Natural killer cell treated with Interleukin-12 subunit alpha and Interleukin-12 subunit beta and Interleukin-15 and Interleukin-18, amount 100 ng/mL, for 72 hours (primary cell): ENCODE measurements around the gene CELF3. TPM values are rescaled to one million over a fixed set of nuclear protein-coding genes. Genes with fewer than 3 reads are reported as not detected.
"Not testable (repeated sequence)": the region's sequence is repeated elsewhere in the genome, so short reads cannot be mapped to it uniquely, and the experiment has no call there.

Experiments used
- ATAC-seq, 2 donors: fragments of 150-1000 bp; cut with Tn5 transposase in 1 of 2; sonication (Bioruptor Pico), chemical (Tn5 transposase) in 1 of 2; 2 replicates each; pipeline ENCODE4 v1.10.0; 2021
- DNase-seq: peaks from one replicate; pipeline ENCODE4 v3.0.0; 2022; ENCODE audit warnings: low spot score
- H3K27ac Mint-ChIP-seq, 2 donors: 1 replicate in 1 of 2; 2 replicates in 1 of 2; pipeline ENCODE4 v1.8.0; 2022; ENCODE audit warnings: mixed read lengths in 2 of 2, mild to moderate bottlenecking in 1 of 2, moderate library complexity in 1 of 2
- H3K27me3 Mint-ChIP-seq, 2 donors: 1 replicate in 1 of 2; 2 replicates in 1 of 2; pipeline ENCODE4 v1.8.0; 2022; ENCODE audit warnings: mixed read lengths in 2 of 2
- H3K36me3 Mint-ChIP-seq: one replicate; pipeline ENCODE4 v1.8.0; 2022; ENCODE audit warnings: mixed read lengths
- H3K4me1 Mint-ChIP-seq, 2 donors: 1 replicate in 1 of 2; 2 replicates in 1 of 2; pipeline ENCODE4 v1.8.0; 2022; ENCODE audit warnings: low read depth in 2 of 2, mixed read lengths in 2 of 2, mild to moderate bottlenecking in 1 of 2
- H3K4me3 Mint-ChIP-seq: one replicate; pipeline ENCODE4 v1.8.0; 2022; ENCODE audit warnings: mixed read lengths
- H3K9me3 Mint-ChIP-seq: 2 replicates; pipeline ENCODE4 v1.8.0; 2022; ENCODE audit warnings: mixed read lengths
- total RNA-seq, 2 donors: library from RNA; stranded (reverse); gene quantifications; one replicate each; pipeline ENCODE4 v1.2.3, GENCODE V29; 2022

Gene CELF3
- total RNA-seq, 2 donors from 2014 or later = not detected

DNA sequence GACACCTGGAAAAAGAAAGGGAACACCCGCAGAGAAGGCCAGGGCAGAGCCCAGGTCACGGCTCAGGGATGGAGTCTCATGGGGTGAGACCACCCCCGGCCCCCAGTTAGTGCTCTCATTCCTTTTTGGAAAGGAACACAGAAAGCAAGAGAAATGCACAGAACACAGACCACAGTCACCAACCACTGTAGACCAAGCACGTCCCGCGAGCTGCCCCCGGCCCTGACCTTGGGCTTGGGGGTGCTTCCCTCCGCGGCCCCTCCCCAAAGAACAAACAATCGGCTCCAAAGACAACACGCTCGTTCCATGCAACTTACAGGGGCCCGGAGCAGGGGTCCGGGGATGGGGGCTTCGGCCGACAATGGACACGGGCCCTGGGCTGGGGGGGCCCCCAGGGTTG lies 12.8 kb downstream of the CELF3 start:
- Mint-ChIP-seq H3K27ac (no peak overlapping the region), H3K4me1 (peaks cover 6 to 7% of the 10 kb centered on the region in 2 donors), H3K9me3 (no peaks in the 10 kb centered on the region), H3K4me3 (no peak overlapping the region), H3K27me3 (no peaks in the 10 kb centered on the region), H3K36me3 (peaks cover 16% of the 10 kb centered on the region)
- ATAC-seq (no peak), DNase-seq (no peak)

DNA sequence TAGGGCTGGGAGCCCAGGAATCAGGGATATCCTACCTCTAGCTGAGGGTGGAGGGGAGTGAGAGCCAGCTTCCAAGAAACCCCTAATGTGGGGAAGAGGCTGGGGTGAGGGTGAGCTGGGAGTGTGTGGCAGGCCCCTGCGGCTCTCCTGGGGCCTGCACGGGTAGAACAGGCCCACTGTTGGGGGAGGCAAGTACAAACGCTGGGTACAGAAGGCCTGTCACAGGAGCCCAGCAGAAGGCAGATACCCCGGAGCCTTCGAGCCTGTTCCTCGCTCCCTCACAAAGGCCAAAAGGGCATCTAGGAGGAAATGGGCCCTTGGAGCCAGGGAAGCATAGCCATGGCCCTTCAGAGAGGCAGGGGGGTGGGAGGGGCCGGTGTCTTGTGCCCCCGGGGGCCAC lies 13.7 kb downstream of the CELF3 start:
- no peaks in the 10 kb centered on the region for H3K9me3 Mint-ChIP-seq
- H3K27ac Mint-ChIP-seq = no peak overlapping the region
- H3K27me3 Mint-ChIP-seq = no peaks in the 10 kb centered on the region
- H3K36me3 Mint-ChIP-seq = peaks cover 16% of the 10 kb centered on the region
- peaks cover 6 to 7% of the 10 kb centered on the region in 2 donors for H3K4me1 Mint-ChIP-seq
- H3K4me3 Mint-ChIP-seq = no peak overlapping the region
- ATAC-seq (no peak), DNase-seq (no peak)

DNA sequence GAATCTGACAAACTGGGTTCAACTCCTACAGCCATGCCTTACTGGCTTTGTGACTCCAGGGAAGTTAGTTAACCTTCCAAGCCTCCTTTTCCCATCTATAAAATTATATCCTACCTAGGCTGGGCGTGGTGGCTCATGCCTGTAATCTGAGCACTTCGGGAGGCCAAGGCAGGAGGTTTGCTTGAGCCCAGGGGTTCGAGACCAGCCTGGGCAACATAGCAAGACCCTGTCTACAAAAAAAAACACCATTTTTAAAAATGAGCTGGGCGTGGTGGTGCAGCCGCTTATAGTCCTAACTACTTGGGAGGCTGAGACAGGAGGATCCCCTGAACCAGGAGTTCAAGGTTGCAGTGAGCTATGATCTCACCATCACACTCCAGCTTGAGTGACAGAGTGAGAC lies 15.1 kb downstream of the CELF3 start:
- Mint-ChIP-seq H3K36me3 (peaks cover 16% of the 10 kb centered on the region), H3K27ac (no peak overlapping the region), H3K4me1 (peaks cover 5 to 6% of the 10 kb centered on the region in 2 donors), H3K4me3 (no peak overlapping the region), H3K27me3 (no peaks in the 10 kb centered on the region), H3K9me3 (no peaks in the 10 kb centered on the region)
- ATAC-seq = no peak
- no peak for DNase-seq

DNA sequence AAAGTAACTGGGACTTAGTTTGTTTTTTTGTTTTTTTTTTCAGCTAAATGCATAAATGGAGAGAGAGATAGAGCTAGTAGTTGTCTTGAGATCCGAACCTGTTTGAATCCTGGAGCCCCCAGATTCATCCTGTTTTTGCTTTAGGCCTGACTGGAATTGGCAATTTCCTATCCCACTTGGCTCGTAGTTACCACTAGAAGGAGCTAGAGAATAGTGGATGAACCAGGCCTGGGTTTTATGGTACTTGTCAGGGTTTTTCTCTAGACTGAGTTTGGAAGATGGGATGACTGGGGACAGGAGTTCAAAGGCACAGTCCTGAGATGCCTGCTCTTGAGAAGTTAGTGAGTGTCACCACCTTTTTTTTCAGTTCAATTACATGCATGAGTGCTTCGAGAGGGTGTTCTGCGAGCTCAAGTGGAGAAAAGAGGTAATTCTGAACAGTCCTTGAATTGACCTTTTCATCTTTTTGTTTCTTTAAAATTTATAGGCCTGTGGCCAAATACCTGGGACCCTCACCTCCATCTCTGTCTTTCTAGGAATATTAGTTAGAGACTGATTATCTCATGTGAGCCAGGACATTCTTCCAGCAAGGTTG lies 23.4 kb downstream of the CELF3 start:
- DNase-seq (no peak), ATAC-seq (no peak)
- Mint-ChIP-seq H3K4me3 (no peak overlapping the region), H3K27ac (no peak overlapping the region), H3K9me3 (no peaks in the 10 kb centered on the region), H3K4me1 (no peaks in the 10 kb centered on the region), H3K27me3 (no peaks in the 10 kb centered on the region), H3K36me3 (peaks cover 12% of the 10 kb centered on the region)

- Mint-ChIP-seq H3K4me3 (no peak overlapping the region), H3K27ac (no peak overlapping the region), H3K9me3 (no peaks in the 10 kb centered on the region), H3K36me3 (peaks cover 12% of the 10 kb centered on the region), H3K27me3 (no peaks in the 10 kb centered on the region), H3K4me1 (no peaks in the 10 kb centered on the region)
- no peak for ATAC-seq
- no peak for DNase-seq
Measured at GRCh38 chr1:151692226-151692625, 24.4 kb downstream of the CELF3 start.

DNA sequence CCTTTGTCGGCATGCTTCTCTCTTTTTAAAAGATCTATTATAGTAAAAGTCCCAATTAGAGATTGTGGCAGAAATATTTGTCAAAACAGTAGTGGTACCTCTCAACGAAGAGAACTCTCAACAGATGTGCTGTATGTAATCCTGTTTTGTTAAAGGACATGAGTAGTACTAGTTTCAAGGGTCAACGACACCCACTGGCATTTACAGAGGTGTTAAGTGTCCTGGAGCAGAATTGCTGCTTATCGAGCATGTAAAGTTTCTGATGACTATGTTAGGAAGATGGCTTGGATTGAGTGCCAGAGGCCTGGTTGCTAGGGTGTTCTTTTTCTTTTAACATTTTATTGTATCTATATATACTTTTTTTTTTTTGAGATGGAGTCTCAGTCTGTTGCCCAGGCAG lies 27.1 kb downstream of the CELF3 start:
- no peaks in the 10 kb centered on the region for H3K27me3 Mint-ChIP-seq
- no peak for DNase-seq
- no peak overlapping the region for H3K27ac Mint-ChIP-seq
- no peak for ATAC-seq
- H3K9me3 Mint-ChIP-seq = no peaks in the 10 kb centered on the region
- no peaks in the 10 kb centered on the region for H3K4me1 Mint-ChIP-seq
- peaks cover 12% of the 10 kb centered on the region for H3K36me3 Mint-ChIP-seq
- no peak overlapping the region for H3K4me3 Mint-ChIP-seq

GRCh38 chr1:151686561-151686960 lies 30.0 kb downstream of the CELF3 start:
- DNase-seq (no peak), ATAC-seq (no peak)
- H3K4me1 Mint-ChIP-seq = no peaks in the 10 kb centered on the region
- H3K4me3 Mint-ChIP-seq = no peak overlapping the region
- peaks cover 2% of the 10 kb centered on the region for H3K36me3 Mint-ChIP-seq
- no peaks in the 10 kb centered on the region for H3K9me3 Mint-ChIP-seq
- no peak overlapping the region for H3K27ac Mint-ChIP-seq
- H3K27me3 Mint-ChIP-seq = no peaks in the 10 kb centered on the region

- Mint-ChIP-seq H3K4me1 (no peaks in the 10 kb centered on the region), H3K4me3 (no peak overlapping the region), H3K9me3 (no peaks in the 10 kb centered on the region), H3K27me3 (no peaks in the 10 kb centered on the region), H3K36me3 (peaks cover 4% of the 10 kb centered on the region), H3K27ac (no peak overlapping the region)
- DNase-seq (no peak), ATAC-seq (no peak)
Measured at GRCh38 chr1:151684128-151684527, 32.5 kb downstream of the CELF3 start.

GRCh38 chr1:151682901-151683300 lies 33.7 kb downstream of the CELF3 start:
- not testable (repeated sequence) for ATAC-seq, H3K4me1 Mint-ChIP-seq, H3K36me3 Mint-ChIP-seq, H3K27me3 Mint-ChIP-seq, H3K4me3 Mint-ChIP-seq, H3K27ac Mint-ChIP-seq, DNase-seq, H3K9me3 Mint-ChIP-seq

GRCh38 chr1:151681923-151682322 lies 34.7 kb downstream of the CELF3 start:
- Mint-ChIP-seq H3K27ac (no peak overlapping the region), H3K4me1 (no peaks in the 10 kb centered on the region), H3K27me3 (no peaks in the 10 kb centered on the region), H3K9me3 (no peaks in the 10 kb centered on the region), H3K36me3 (peaks cover 4% of the 10 kb centered on the region), H3K4me3 (no peak overlapping the region)
- no peak for DNase-seq
- ATAC-seq = no peak

- Mint-ChIP-seq H3K27me3 (no peaks in the 10 kb centered on the region), H3K36me3 (peaks cover 4% of the 10 kb centered on the region), H3K4me1 (no peaks in the 10 kb centered on the region), H3K27ac (peak overlapping the region in 1 of 2 donors; percentile 16), H3K4me3 (no peak overlapping the region), H3K9me3 (no peaks in the 10 kb centered on the region)
- ATAC-seq (no peak), DNase-seq (no peak)
Measured at GRCh38 chr1:151680826-151681225, 35.8 kb downstream of the CELF3 start.

DNA sequence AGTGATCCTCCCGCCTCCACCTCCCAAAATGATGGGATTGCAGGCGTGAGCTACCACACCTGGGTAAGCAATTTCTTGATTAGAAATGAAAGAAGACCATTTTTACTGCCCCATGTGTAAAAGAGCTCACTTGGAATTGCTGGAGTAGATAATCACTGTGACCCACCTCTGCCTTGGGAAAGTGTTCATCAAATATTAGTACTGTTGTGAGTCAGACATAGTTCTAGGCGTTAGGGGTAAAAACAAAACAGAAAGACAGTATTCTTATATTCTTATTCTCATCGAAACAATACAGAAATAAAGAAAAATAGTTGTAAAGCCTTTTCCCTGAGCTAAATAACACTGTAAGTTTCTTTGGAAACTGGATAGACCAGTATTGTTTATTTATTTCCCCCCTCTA lies 36.2 kb downstream of the CELF3 start:
- no peak for ATAC-seq
- H3K27ac Mint-ChIP-seq = peak overlapping the region in 1 of 2 donors; percentile 16

GRCh38 chr1:151673407-151673806 lies 43.2 kb downstream of the CELF3 start:
- no peaks in the 10 kb centered on the region for H3K9me3 Mint-ChIP-seq
- no peak for ATAC-seq
- no peaks in the 10 kb centered on the region for H3K4me1 Mint-ChIP-seq
- no peak for DNase-seq
- H3K36me3 Mint-ChIP-seq = peaks cover 20% of the 10 kb centered on the region
- H3K4me3 Mint-ChIP-seq = no peak overlapping the region
- no peak overlapping the region for H3K27ac Mint-ChIP-seq
- no peaks in the 10 kb centered on the region for H3K27me3 Mint-ChIP-seq

More for the DNA sequence above, 36.2 kb downstream of the CELF3 start:
- DNase-seq = no peak
- Mint-ChIP-seq H3K9me3 (no peaks in the 10 kb centered on the region), H3K36me3 (peaks cover 4% of the 10 kb centered on the region), H3K4me3 (no peak overlapping the region), H3K27me3 (no peaks in the 10 kb centered on the region), H3K4me1 (no peaks in the 10 kb centered on the region)

DNA sequence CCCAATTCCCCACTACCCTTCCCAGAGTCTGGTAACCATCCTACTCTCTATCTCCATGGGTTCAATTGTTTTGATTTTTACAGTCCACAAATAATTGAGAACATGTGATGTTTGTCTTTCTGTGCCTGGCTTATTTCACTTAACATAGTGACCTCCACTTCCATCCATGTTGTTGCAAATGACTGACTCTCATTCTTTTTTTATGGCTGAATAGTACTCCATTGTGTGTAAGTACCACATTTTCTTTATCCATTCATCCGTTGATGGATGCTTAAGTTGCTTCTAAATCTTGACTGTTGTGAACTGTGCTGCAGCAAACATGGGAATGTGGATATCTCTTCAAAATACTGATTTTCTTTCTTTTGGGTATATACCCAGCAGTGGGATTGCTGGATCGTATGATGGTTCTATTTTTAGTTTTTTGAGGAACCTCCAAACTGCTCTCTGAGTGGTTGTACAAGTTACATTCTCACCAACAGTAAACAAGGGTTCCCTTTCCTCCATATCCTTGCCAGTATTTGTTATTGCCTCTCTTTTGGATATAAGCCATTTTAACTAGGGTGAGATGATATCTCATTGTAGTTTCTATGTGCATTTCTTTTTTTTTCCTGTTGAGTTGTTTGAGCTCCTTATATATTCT lies 46.4 kb downstream of the CELF3 start:
- DNase-seq, H3K4me3 Mint-ChIP-seq, H3K4me1 Mint-ChIP-seq, H3K27me3 Mint-ChIP-seq, H3K9me3 Mint-ChIP-seq, ATAC-seq, H3K27ac Mint-ChIP-seq: not testable (repeated sequence)
- H3K36me3 Mint-ChIP-seq = peaks cover 20% of the 10 kb centered on the region

GRCh38 chr1:151668090-151668489 lies 48.5 kb downstream of the CELF3 start:
- H3K9me3 Mint-ChIP-seq = no peaks in the 10 kb centered on the region
- no peak overlapping the region for H3K27ac Mint-ChIP-seq
- H3K36me3 Mint-ChIP-seq = peaks cover 25% of the 10 kb centered on the region
- ATAC-seq (no peak), DNase-seq (no peak)
- no peaks in the 10 kb centered on the region for H3K4me1 Mint-ChIP-seq
- H3K4me3 Mint-ChIP-seq = no peak overlapping the region
- H3K27me3 Mint-ChIP-seq = no peaks in the 10 kb centered on the region
